Ovary (tissue), 3 donors: ENCODE results near the gene ZNF343.

ENCODE experiments used
- CTCF ChIP-seq, 3 donors: fragments of 450-650 bp in 2 of 3; fragments of 200-600 bp in 1 of 3; IDR thresholded peaks; one replicate each; pipeline versions ENCODE4 v1.5.1 to v1.8.0; 2016 to 2022; ENCODE audit warnings: antibody characterized with exemption in 3 of 3, mild to moderate bottlenecking in 1 of 3
- EP300 ChIP-seq: sonication (generic); formaldehyde crosslinking; IDR thresholded peaks from one replicate; pipeline ENCODE4 v1.6.1; 2017; ENCODE audit warnings: antibody characterized with exemption
- POLR2A ChIP-seq: fragments of 450-650 bp; IDR thresholded peaks from one replicate; pipeline ENCODE4 v1.6.1; 2017; ENCODE audit warnings: antibody characterized with exemption, mild to moderate bottlenecking, moderate library complexity
- donor health status: DM: no; HTN: no; CAD: no.

DNA sequence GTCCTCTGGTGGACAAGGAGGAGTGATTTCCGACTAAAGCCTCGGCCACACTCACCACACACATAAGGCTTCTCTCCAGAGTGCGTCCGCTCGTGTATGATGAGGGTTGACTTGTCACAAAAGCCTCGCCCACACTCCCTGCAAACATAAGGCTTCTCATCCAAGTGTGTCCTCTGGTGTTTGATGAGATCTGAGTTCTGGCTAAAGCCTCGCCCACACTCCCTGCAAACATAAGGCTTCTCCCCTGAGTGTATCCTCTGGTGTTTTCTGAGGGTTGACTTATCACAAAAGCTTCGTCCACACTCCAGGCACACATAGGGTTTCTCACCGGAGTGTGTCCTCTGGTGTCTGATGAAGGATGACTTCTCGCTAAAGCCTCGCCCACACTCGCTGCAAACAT, 25.2 kb downstream of the ZNF343 start:
- TF ChIP-seq CTCF (IDR thresholded peaks at IDR 0.05) (no peak), EP300 (no peak), POLR2A (no peak)
